Panc1 (cell line): ENCODE data around the gene TNN. TPM values are rescaled to one million over a fixed set of nuclear protein-coding genes. Genes with fewer than 3 reads are reported as not detected.
A peak's percentile ranks its signal among the peaks of the same experiment; 100 is the strongest.

Experiments
- ATAC-seq: fragments of 200-7000 bp; cut with Tn5 transposase; 2 replicates; pipeline ENCODE4 v1.9.1; 2020; ENCODE audit warnings: mild to moderate bottlenecking, moderate library complexity
- BruUV-seq: library from RNA; stranded (reverse); fragments of 400-500 nt; replicated peaks from 2 replicates; lab custom pipeline; 2021; lab: Mats Ljungman, UMichigan
- CTCF ChIA-PET: fragments of 300-600 bp; sonication (Branson Sonifier 250); formaldehyde crosslinking; loops from one replicate; lab custom pipeline; 2022; ENCODE audit warnings: antibody characterized with exemption; lab: Charles Lee
- POLR2A ChIA-PET: fragments of 300-600 bp; sonication (Branson Sonifier 250); formaldehyde crosslinking; loops from one replicate; lab custom pipeline; 2022; ENCODE audit warnings: antibody characterized with exemption; lab: Charles Lee
- DNase-seq: peaks from one replicate; pipeline ENCODE4 v3.0.0-alpha.2; 2010; ENCODE audit warnings: low read depth, low spot score
- H3K27ac ChIP-seq: 2 replicates; pipeline ENCODE4 v1.5.1; 2011; ENCODE audit warnings: mild to moderate bottlenecking, low read length, inconsistent platforms
- H3K27me3 ChIP-seq: fragments of 200-500 bp; sonication (Bioruptor generic); 2 replicates; pipeline ENCODE4 v1.6.0; 2014; ENCODE audit warnings: low read length, inconsistent platforms; ENCODE audit not compliant: control insufficient read depth, insufficient read depth
- H3K36me3 ChIP-seq: fragments of 200-500 bp; sonication (Bioruptor generic); 2 replicates; pipeline ENCODE4 v1.5.1; 2014; ENCODE audit warnings: inconsistent platforms, mild to moderate bottlenecking, low read length, moderate library complexity; ENCODE audit not compliant: control insufficient read depth, insufficient read depth
- H3K4me1 ChIP-seq: 2 replicates; pipeline ENCODE4 v1.5.1; 2011; ENCODE audit warnings: inconsistent platforms, mild to moderate bottlenecking, low read length, moderate library complexity; ENCODE audit not compliant: control insufficient read depth, insufficient read depth
- H3K4me3 ChIP-seq, 2 experiments: 2 replicates each; pipeline ENCODE4 v1.5.1; 2011 to 2012; ENCODE audit warnings: low read depth in 2 of 2, low read length in 2 of 2, mild to moderate bottlenecking in 2 of 2, inconsistent platforms in 1 of 2, moderate library complexity in 1 of 2
- H3K9me3 ChIP-seq: fragments of 200-500 bp; sonication (Bioruptor generic); 2 replicates; pipeline ENCODE4 v1.5.1; 2014; ENCODE audit warnings: low read depth, mild to moderate bottlenecking, inconsistent platforms, low read length, moderate library complexity; ENCODE audit not compliant: control insufficient read depth, insufficient read depth
- CTCF ChIP-seq: fragments of 450-650 bp; IDR thresholded peaks from 2 replicates; pipeline ENCODE4 v1.5.1; 2017; ENCODE audit warnings: mild to moderate bottlenecking
- POLR2AphosphoS5 ChIP-seq: IDR thresholded peaks from 2 replicates; pipeline ENCODE4 v1.6.1; 2012; ENCODE audit warnings: mild to moderate bottlenecking, low read depth, low read length, moderate library complexity
- REST ChIP-seq, 2 experiments: IDR thresholded peaks; 2 replicates each; pipeline ENCODE4 v1.6.1; 2011 to 2012; ENCODE audit warnings: low read depth in 2 of 2, control low read depth in 1 of 2, low read length in 1 of 2, mild to moderate bottlenecking in 1 of 2, moderate library complexity in 1 of 2; ENCODE audit not compliant: insufficient read depth in 1 of 2
- SIN3A ChIP-seq: IDR thresholded peaks from 2 replicates; pipeline ENCODE4 v1.6.1; 2012; ENCODE audit warnings: low read depth, mild to moderate bottlenecking, low read length, moderate library complexity, borderline replicate concordance; ENCODE audit not compliant: insufficient read depth
- TCF7L2 ChIP-seq: IDR thresholded peaks from 2 replicates; pipeline ENCODE4 v1.6.1; 2011; ENCODE audit warnings: mild to moderate bottlenecking, low read depth, low read length, inconsistent platforms
- in situ Hi-C: cut with HindIII; loops from 2 replicates; pipeline ENCODE4 v1.10.0; 2016; ENCODE audit warnings: low sequenced_read_pairs, low pct_unique_long_range_greater_than_20kb
- intact Hi-C: fragments of 100-400 bp; cut with micrococcal nuclease; formaldehyde crosslinking; loops from one replicate; pipeline ENCODE4 v1.10.0; 2022; ENCODE audit not compliant: unreplicated experiment
- total RNA-seq: library from RNA; stranded (reverse); gene quantifications from one replicate; pipeline ENCODE4 v1.2.1, GENCODE V29; 2021; ENCODE audit not compliant: unreplicated experiment

TNN gene
- total RNA-seq, 1 experiment from 2014 or later: not detected

- intact Hi-C loops (no loop called here), in situ Hi-C loops (no loop called here)
- no peak overlapping the region for H3K27ac ChIP-seq
- peaks cover 3% of the 10 kb centered on the region for H3K27me3 ChIP-seq
- TF ChIP-seq CTCF: no peak
- no peak for TF ChIP-seq REST (IDR thresholded peaks at IDR 0.05; ENCODE audit: insufficient read depth in 1 of 2, low read depth in 2 of 2, low read length in 1 of 2)
- TF ChIP-seq TCF7L2: no peak
- no peak for TF ChIP-seq POLR2AphosphoS5
- no peak for TF ChIP-seq SIN3A
- ChIA-PET CTCF (no interaction called here), POLR2A (no interaction called here)
- no peaks in the 10 kb centered on the region for H3K4me1 ChIP-seq
- BruUV-seq: no TSS peak
- ATAC-seq: peak; percentile 60; the same call in 1 of the 2 replicates
- H3K9me3 ChIP-seq: no peaks in the 10 kb centered on the region
- no peaks in the 10 kb centered on the region for H3K36me3 ChIP-seq
- no peak for DNase-seq
- no peak overlapping the region for H3K4me3 ChIP-seq
These were observed 70.9 kb downstream of the TNN start for GRCh38 chr1:175138579-175138978.

GRCh38 chr1:175145899-175146528, 78.4 kb downstream of the TNN start:
- ATAC-seq (no peak), DNase-seq (no peak)
- Histone ChIP-seq H3K36me3 (no peaks in the 10 kb centered on the region), H3K27ac (no peak overlapping the region), H3K9me3 (no peaks in the 10 kb centered on the region), H3K4me3 (no peak overlapping the region), H3K27me3 (peaks cover 13% of the 10 kb centered on the region), H3K4me1 (no peaks in the 10 kb centered on the region)
- CTCF ChIA-PET: interaction anchor here (0.7 to 1.7 kb wide), 5 partner anchors 9 to 733 kb away, joined by 3 to 13 read pairs (median 5); no protein-coding TSS in a partner anchor
- in situ Hi-C loops: no loop called here
- intact Hi-C loops: no loop called here
- no TSS peak for BruUV-seq
- no peak for TF ChIP-seq REST (IDR thresholded peaks at IDR 0.05; ENCODE audit: insufficient read depth in 1 of 2, low read depth in 2 of 2, low read length in 1 of 2)
- no peak for TF ChIP-seq POLR2AphosphoS5
- no peak for TF ChIP-seq TCF7L2
- no peak for TF ChIP-seq CTCF
- no peak for TF ChIP-seq SIN3A
- POLR2A ChIA-PET: no interaction called here
